ENCODE measurements around the gene THBS2.

THBS2 gene

DNA sequence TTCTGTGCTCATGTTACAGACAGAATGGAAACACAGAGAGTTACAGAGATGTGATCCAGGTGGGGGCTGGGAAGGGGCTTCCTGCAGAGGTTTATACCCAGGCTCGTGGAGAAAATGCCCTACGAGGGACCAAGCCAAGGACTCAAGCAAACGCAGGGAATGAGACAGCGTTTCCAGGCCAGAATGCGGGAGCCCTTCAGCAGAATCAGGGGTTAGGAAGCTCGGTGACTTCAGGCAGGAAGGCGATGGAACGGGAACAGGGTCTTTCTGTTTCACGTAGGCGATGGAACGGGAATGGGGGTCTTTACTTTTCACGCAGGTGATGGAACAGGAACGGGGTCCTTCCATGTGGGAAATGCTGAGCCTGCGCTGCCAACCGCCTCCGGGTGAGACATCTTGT is 82.6 kb downstream of the THBS2 start:
- Histone ChIP-seq H2AFZ (ENCODE audit: low read length) (no peak overlapping the region), H3K27me3 (ENCODE audit: insufficient read depth, low read length) (no peaks in the 10 kb centered on the region), H3K36me3 (ENCODE audit: insufficient read depth, low read length) (no peaks in the 10 kb centered on the region), H3K27ac (ENCODE audit: low read depth, low read length, poor library complexity, severe bottlenecking) (no peak overlapping the region), H3K4me3 (ENCODE audit: low read depth, low read length, poor library complexity, severe bottlenecking) (no peak overlapping the region), H3F3A (ENCODE audit: insufficient read depth, low read length) (no peaks in the 10 kb centered on the region), H3K9me2 (ENCODE audit: low read depth, low read length) (no peaks in the 10 kb centered on the region), H3K4me1 (ENCODE audit: insufficient read depth, low read length, severe bottlenecking) (no peaks in the 10 kb centered on the region), H3K9me3 (ENCODE audit: low read length) (no peaks in the 10 kb centered on the region), H3K4me2 (ENCODE audit: low read length) (no peak overlapping the region), H4K20me1 (ENCODE audit: insufficient read depth, low read length) (no peaks in the 10 kb centered on the region), H3K9ac (ENCODE audit: low read length) (no peak overlapping the region), H3K79me2 (ENCODE audit: insufficient read depth, low read length) (no peaks in the 10 kb centered on the region)
- TF ChIP-seq CTCF (IDR thresholded peaks at IDR 0.05; ENCODE audit: low read length) (no peak), EZH2 (IDR thresholded peaks at IDR 0.05; ENCODE audit: borderline replicate concordance, low read length) (no peak)

DNA sequence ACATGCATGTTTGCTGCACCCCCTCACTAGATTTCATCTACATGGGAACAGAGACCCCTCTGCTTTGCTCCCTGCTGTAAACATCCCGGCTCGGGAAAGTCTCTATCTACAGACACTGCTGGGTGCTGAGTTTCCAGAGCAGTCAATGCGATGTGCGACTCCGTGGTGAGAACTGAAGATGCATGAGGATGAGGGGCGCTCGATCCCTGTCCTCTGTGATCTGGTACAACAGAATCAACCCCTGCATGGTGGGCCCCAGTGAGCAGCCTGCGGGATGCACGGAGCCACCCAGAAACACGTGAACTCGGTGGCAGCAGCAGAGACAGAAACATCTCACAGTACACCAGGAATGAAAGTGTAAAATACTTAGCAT is 83.1 kb downstream of the THBS2 start:
- Histone ChIP-seq H3K4me3 (ENCODE audit: low read depth, low read length, poor library complexity, severe bottlenecking) (no peak overlapping the region), H2AFZ (ENCODE audit: low read length) (no peak overlapping the region), H3K27ac (ENCODE audit: low read depth, low read length, poor library complexity, severe bottlenecking) (no peak overlapping the region), H3K9ac (ENCODE audit: low read length) (no peak overlapping the region), H4K20me1 (ENCODE audit: insufficient read depth, low read length) (no peaks in the 10 kb centered on the region), H3F3A (ENCODE audit: insufficient read depth, low read length) (no peaks in the 10 kb centered on the region), H3K79me2 (ENCODE audit: insufficient read depth, low read length) (no peaks in the 10 kb centered on the region), H3K36me3 (ENCODE audit: insufficient read depth, low read length) (no peaks in the 10 kb centered on the region), H3K9me2 (ENCODE audit: low read depth, low read length) (no peaks in the 10 kb centered on the region), H3K4me2 (ENCODE audit: low read length) (no peak overlapping the region), H3K9me3 (ENCODE audit: low read length) (no peaks in the 10 kb centered on the region), H3K4me1 (ENCODE audit: insufficient read depth, low read length, severe bottlenecking) (no peaks in the 10 kb centered on the region), H3K27me3 (ENCODE audit: insufficient read depth, low read length) (no peaks in the 10 kb centered on the region)
- TF ChIP-seq CTCF (IDR thresholded peaks at IDR 0.05; ENCODE audit: low read length) (no peak), EZH2 (IDR thresholded peaks at IDR 0.05; ENCODE audit: borderline replicate concordance, low read length) (no peak)

- no peak overlapping the region for H2AFZ ChIP-seq (ENCODE audit: low read length)
- H3K27ac ChIP-seq (ENCODE audit: low read depth, low read length, poor library complexity, severe bottlenecking) = no peak overlapping the region
- H3K4me2 ChIP-seq (ENCODE audit: low read length) = no peak overlapping the region
Measured at GRCh38 chr6:169169941-169170582, 83.6 kb downstream of the THBS2 start.

More at GRCh38 chr6:169169941-169170582, 83.6 kb downstream of the THBS2 start:
- no peaks in the 10 kb centered on the region for H3K9me2 ChIP-seq (ENCODE audit: low read depth, low read length)
- no peaks in the 10 kb centered on the region for H3K79me2 ChIP-seq (ENCODE audit: insufficient read depth, low read length)
- H3K9ac ChIP-seq (ENCODE audit: low read length) = no peak overlapping the region
- no peak overlapping the region for H3K4me3 ChIP-seq (ENCODE audit: low read depth, low read length, poor library complexity, severe bottlenecking)
- no peaks in the 10 kb centered on the region for H3K9me3 ChIP-seq (ENCODE audit: low read length)
- H3K4me1 ChIP-seq (ENCODE audit: insufficient read depth, low read length, severe bottlenecking) = no peaks in the 10 kb centered on the region
- no peaks in the 10 kb centered on the region for H3K27me3 ChIP-seq (ENCODE audit: insufficient read depth, low read length)
- no peaks in the 10 kb centered on the region for H3F3A ChIP-seq (ENCODE audit: insufficient read depth, low read length)
- no peaks in the 10 kb centered on the region for H3K36me3 ChIP-seq (ENCODE audit: insufficient read depth, low read length)
- TF ChIP-seq CTCF (IDR thresholded peaks at IDR 0.05; ENCODE audit: low read length) (no peak), EZH2 (IDR thresholded peaks at IDR 0.05; ENCODE audit: borderline replicate concordance, low read length) (no peak)
- H4K20me1 ChIP-seq (ENCODE audit: insufficient read depth, low read length) = no peaks in the 10 kb centered on the region

Measured in OCI-LY1 (cell line).